Thyroid gland (tissue), 4 donors: ENCODE data around the gene BAG3. TPM values are rescaled to one million over a fixed set of nuclear protein-coding genes. Genes with fewer than 3 reads are reported as not detected.

Source experiments
- DNase-seq, 2 donors: peaks; one replicate each; pipeline ENCODE4 v3.0.0-alpha.2; 2019
- H3K27ac ChIP-seq, 3 donors: fragments of 200-600 bp; sonication (generic); 1 replicate in 2 of 3; 2 replicates in 1 of 3; pipeline ENCODE4 v1.5.1; 2016 to 2019; ENCODE audit warnings: mild to moderate bottlenecking in 1 of 3, moderate library complexity in 1 of 3
- H3K27me3 ChIP-seq: fragments of 200-600 bp; sonication (generic); one replicate; pipeline ENCODE4 v1.5.1; 2019
- H3K36me3 ChIP-seq, 2 donors: fragments of 200-600 bp; sonication (generic); one replicate each; pipeline ENCODE4 v1.5.1; 2016 to 2019
- H3K4me1 ChIP-seq, 2 donors: fragments of 200-600 bp; sonication (generic); one replicate each; pipeline ENCODE4 v1.5.1; 2017 to 2019
- H3K4me3 ChIP-seq, 3 donors: fragments of 200-600 bp; sonication (generic); replicated peaks in 1 of 3; 1 replicate in 2 of 3; 2 replicates in 1 of 3; pipeline ENCODE4 v1.5.1; 2016; ENCODE audit warnings: mild to moderate bottlenecking in 1 of 3
- H3K9me3 ChIP-seq: fragments of 200-600 bp; sonication (generic); one replicate; pipeline ENCODE4 v1.5.1; 2017
- CTCF ChIP-seq, 6 experiments: fragments of 200-600 bp in 3 of 6; fragments of 450-650 bp in 3 of 6; sonication (generic) in 3 of 6; IDR thresholded peaks; one replicate each; pipeline ENCODE4 v1.5.1; 2016 to 2019; ENCODE audit warnings: antibody characterized with exemption in 6 of 6, mild to moderate bottlenecking in 2 of 6, inconsistent platforms in 1 of 6, moderate library complexity in 1 of 6
- POLR2A ChIP-seq, 2 donors: fragments of 450-650 bp; IDR thresholded peaks; one replicate each; pipeline ENCODE4 v1.6.1; 2017; ENCODE audit warnings: antibody characterized with exemption in 2 of 2, mild to moderate bottlenecking in 2 of 2, moderate library complexity in 1 of 2
- WGBS, 2 donors: methylation state at CpG; one replicate each; pipeline ENCODE4 v1.1.5; 2017; 5-methylcytosine and 5-hydroxymethylcytosine counted together
- intact Hi-C: fragments of 100-400 bp; cut with DNase I; formaldehyde crosslinking; loops from one replicate; pipeline ENCODE4 v1.15.1; 2023
- total RNA-seq, 4 donors: library from RNA; depleted of rRNA; stranded (reverse); fragments of >200 nt; gene quantifications; one replicate each; pipeline ENCODE4 v1.2.3, GENCODE V29; 2016

Gene BAG3
- total RNA-seq, 4 donors from 2014 or later = 26.6 to 46.6 (median 38.0) TPM

DNA sequence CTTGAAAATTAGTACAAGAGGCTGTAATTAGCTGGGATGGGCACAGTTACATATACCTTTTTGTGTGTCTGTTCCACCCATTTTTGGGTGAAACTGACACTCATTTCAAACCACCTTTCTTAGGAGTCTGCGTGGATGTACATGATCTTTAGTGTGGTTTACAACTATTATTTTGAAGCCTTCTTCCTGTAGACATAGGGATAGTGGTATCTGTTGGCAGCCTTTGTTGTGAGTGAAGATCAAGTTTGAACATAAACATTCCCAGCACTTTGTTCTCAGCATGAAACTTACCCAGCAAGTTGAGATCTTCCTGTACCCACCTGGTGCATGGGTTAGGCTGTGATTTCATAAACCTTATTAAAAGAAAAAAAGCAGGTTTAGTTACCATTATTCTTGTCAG is 2.0 kb downstream of the BAG3 start:
- Histone ChIP-seq H3K27ac (peak overlapping the region; percentile 94 to 100 (median 99)), H3K9me3 (no peaks in the 10 kb centered on the region), H3K4me1 (peaks cover 53 to 59% of the 10 kb centered on the region in 2 donors), H3K36me3 (no peaks in the 10 kb centered on the region), H3K27me3 (no peaks in the 10 kb centered on the region), H3K4me3 (peak overlapping the region in 1 of 3 donors; percentile 96)
- 85 to 97% methylated on average over 1 of the region's 1 CpG for WGBS, 2 donors
- no peak for DNase-seq
- intact Hi-C loops = no loop called here
- TF ChIP-seq POLR2A (IDR thresholded peaks at IDR 0.05) = no peak
- no peak for TF ChIP-seq CTCF (IDR thresholded peaks at IDR 0.05)

DNA sequence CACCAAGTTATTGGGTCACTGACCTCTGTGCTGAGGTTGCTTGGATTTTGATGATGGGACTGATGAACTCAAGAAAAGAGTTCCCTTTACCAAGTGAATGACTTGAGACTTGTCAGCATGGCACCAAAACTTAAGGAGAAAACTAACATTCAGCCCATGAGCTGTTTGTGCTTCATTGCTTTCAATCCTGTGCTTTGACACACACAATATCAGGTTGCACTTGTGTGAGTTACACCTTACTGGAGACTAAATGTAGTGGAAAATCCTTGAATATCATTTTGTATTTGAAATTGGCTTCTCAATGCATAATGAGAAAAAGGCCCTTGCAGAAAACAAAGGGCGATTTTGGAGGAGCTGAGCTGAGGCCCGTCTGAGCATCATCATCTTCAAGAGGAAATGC is 2.7 kb downstream of the BAG3 start:
- H3K27ac ChIP-seq = peak overlapping the region; percentile 94 to 100 (median 99)
- intact Hi-C loops = no loop called here
- 59% methylated on average over 2 of the region's 2 CpGs for WGBS, 2 donors
- DNase-seq = no peak
- H3K36me3 ChIP-seq = no peaks in the 10 kb centered on the region
- no peak overlapping the region for H3K4me3 ChIP-seq
- no peak for TF ChIP-seq CTCF (IDR thresholded peaks at IDR 0.05)
- TF ChIP-seq POLR2A (IDR thresholded peaks at IDR 0.05) = peak in 1 of 2 donors; percentile 23
- H3K27me3 ChIP-seq = no peaks in the 10 kb centered on the region
- peaks cover 60 to 65% of the 10 kb centered on the region in 2 donors for H3K4me1 ChIP-seq
- no peaks in the 10 kb centered on the region for H3K9me3 ChIP-seq

- Histone ChIP-seq H3K9me3 (no peaks in the 10 kb centered on the region), H3K36me3 (no peaks in the 10 kb centered on the region), H3K27ac (peak overlapping the region in 2 of 3 donors; percentile 99 to 100), H3K4me1 (peaks cover 66 to 72% of the 10 kb centered on the region in 2 donors), H3K4me3 (no peak overlapping the region), H3K27me3 (no peaks in the 10 kb centered on the region)
- WGBS, 2 donors = 64 to 71% methylated on average over 6 of the region's 6 CpGs
- no peak for TF ChIP-seq CTCF (IDR thresholded peaks at IDR 0.05)
- TF ChIP-seq POLR2A (IDR thresholded peaks at IDR 0.05) = peak in 1 of 2 donors; percentile 25
- intact Hi-C loops = no loop called here
- peak; percentile 53 to 65 for DNase-seq
Observed at GRCh38 chr10:119654540-119654939, 3.4 kb downstream of the BAG3 start.

- intact Hi-C loops = no loop called here
- Histone ChIP-seq H3K4me3 (no peak overlapping the region), H3K36me3 (no peaks in the 10 kb centered on the region), H3K9me3 (no peaks in the 10 kb centered on the region), H3K27ac (peak overlapping the region in 2 of 3 donors; percentile 99 to 100), H3K27me3 (no peaks in the 10 kb centered on the region), H3K4me1 (peaks cover 76 to 77% of the 10 kb centered on the region in 2 donors)
- no peak for DNase-seq
- TF ChIP-seq POLR2A (IDR thresholded peaks at IDR 0.05) = no peak
- TF ChIP-seq CTCF (IDR thresholded peaks at IDR 0.05) = no peak
- WGBS, 2 donors = 63 to 69% methylated on average over 11 of the region's 11 CpGs
Observed at GRCh38 chr10:119655566-119656001, 4.4 kb downstream of the BAG3 start.

DNA sequence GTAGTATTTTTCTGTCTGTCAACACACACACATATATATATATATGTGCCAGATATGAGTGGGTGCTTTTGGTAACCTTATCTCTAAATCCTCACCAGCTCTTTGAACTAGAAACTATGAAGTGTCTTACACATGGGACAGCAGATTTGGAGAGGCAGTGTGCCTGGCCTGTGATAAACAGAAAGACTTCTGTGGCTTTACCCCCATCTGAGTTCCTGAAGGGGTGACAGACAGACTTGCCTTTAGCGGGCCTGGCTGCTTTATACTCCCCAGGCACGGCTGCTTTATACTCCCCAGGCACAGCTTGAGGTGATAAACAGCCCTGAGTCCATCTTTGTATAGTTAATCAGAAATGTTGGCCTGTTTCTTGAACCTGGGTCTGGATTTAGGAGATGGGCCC is 5.6 kb downstream of the BAG3 start:
- Histone ChIP-seq H3K36me3 (no peaks in the 10 kb centered on the region), H3K4me1 (peaks cover 82 to 88% of the 10 kb centered on the region in 2 donors), H3K27me3 (no peaks in the 10 kb centered on the region), H3K27ac (peak overlapping the region; percentile 80 to 100 (median 99)), H3K9me3 (no peaks in the 10 kb centered on the region), H3K4me3 (no peak overlapping the region)
- TF ChIP-seq CTCF (IDR thresholded peaks at IDR 0.05) (no peak), POLR2A (IDR thresholded peaks at IDR 0.05) (no peak)
- intact Hi-C loops = no loop called here
- WGBS, 2 donors = 64 to 100% methylated on average over 1 to 2 of the region's 2 CpGs
- DNase-seq = no peak
